GM12865 (cell line): ENCODE data around the gene MORN2.

Experiments
- DNase-seq: peaks from one replicate; pipeline ENCODE4 v3.0.0; 2010; ENCODE audit warnings: low read depth
- H3K4me3 ChIP-seq: 2 replicates; pipeline ENCODE4 v1.5.1; 2011; ENCODE audit warnings: mild to moderate bottlenecking, low read depth, low read length, control low read depth
- CTCF ChIP-seq: IDR thresholded peaks from 2 replicates; pipeline ENCODE4 v1.5.1; 2011; ENCODE audit warnings: low read length, control low read depth, low read depth, inconsistent platforms; ENCODE audit not compliant: insufficient read depth; ENCODE audit errors: missing control alignments

MORN2 gene

GRCh38 chr2:38889575-38889974 is 13.8 kb downstream of the MORN2 start, which contains the start of gene ARHGEF33:
ARHGEF33 (plus strand) TSS chr2:38889875; CDS start chr2:38919448, 29,573 bp downstream.
- DNase-seq = no peak
- TF ChIP-seq CTCF = no peak
- no peak within 1 kb of the TSS for H3K4me3 ChIP-seq

GRCh38 chr2:38892819-38893218 is 17.0 kb downstream of the MORN2 start:
- no peak overlapping the region for H3K4me3 ChIP-seq
- DNase-seq = no peak
- TF ChIP-seq CTCF = no peak

GRCh38 chr2:38898256-38898655 is 22.5 kb downstream of the MORN2 start:
- H3K4me3 ChIP-seq = no peak overlapping the region
- TF ChIP-seq CTCF = no peak
- no peak for DNase-seq

GRCh38 chr2:38900726-38901125 is 24.9 kb downstream of the MORN2 start:
- no peak for TF ChIP-seq CTCF
- no peak overlapping the region for H3K4me3 ChIP-seq
- DNase-seq = no peak

- no peak for DNase-seq
- H3K4me3 ChIP-seq = no peak overlapping the region
- TF ChIP-seq CTCF = no peak
Observed at GRCh38 chr2:38905251-38905650, 29.5 kb downstream of the MORN2 start.

- no peak for DNase-seq
- no peak overlapping the region for H3K4me3 ChIP-seq
- no peak for TF ChIP-seq CTCF
Observed at GRCh38 chr2:38907242-38907641, 31.5 kb downstream of the MORN2 start.

GRCh38 chr2:38907743-38908562 is 32.2 kb downstream of the MORN2 start:
- no peak for TF ChIP-seq CTCF
- H3K4me3 ChIP-seq = no peak overlapping the region
- peak; percentile 89 for DNase-seq
